Stimulated activated naive CD8-positive, alpha-beta T cell treated with anti-CD3 and anti-CD28 coated beads, Interleukin-15, Interleukin-2, amounts not matched to agents 100 ng/mL and 50 ng/mL, for 24 hours (primary cell): ENCODE data around the gene ING2.
"Not testable (repeated sequence)": the region's sequence is repeated elsewhere in the genome, so short reads cannot be mapped to it uniquely, and the experiment has no call there.

Experiments used
- H3K27ac Mint-ChIP-seq: one replicate; pipeline ENCODE4 v1.8.0; 2021; ENCODE audit warnings: mild to moderate bottlenecking, mixed read lengths
- H3K27me3 Mint-ChIP-seq: one replicate; pipeline ENCODE4 v1.8.0; 2021; ENCODE audit warnings: mixed read lengths
- H3K36me3 Mint-ChIP-seq: one replicate; pipeline ENCODE4 v1.8.0; 2021; ENCODE audit warnings: low read depth, mixed read lengths
- H3K4me1 Mint-ChIP-seq: one replicate; pipeline ENCODE4 v1.8.0; 2021; ENCODE audit warnings: low read depth, mixed read lengths
- H3K4me3 Mint-ChIP-seq: one replicate; pipeline ENCODE4 v1.8.0; 2021; ENCODE audit warnings: mild to moderate bottlenecking, mixed read lengths
- H3K9me3 Mint-ChIP-seq: one replicate; pipeline ENCODE4 v1.8.0; 2021; ENCODE audit warnings: mixed read lengths

Gene ING2, protein sequence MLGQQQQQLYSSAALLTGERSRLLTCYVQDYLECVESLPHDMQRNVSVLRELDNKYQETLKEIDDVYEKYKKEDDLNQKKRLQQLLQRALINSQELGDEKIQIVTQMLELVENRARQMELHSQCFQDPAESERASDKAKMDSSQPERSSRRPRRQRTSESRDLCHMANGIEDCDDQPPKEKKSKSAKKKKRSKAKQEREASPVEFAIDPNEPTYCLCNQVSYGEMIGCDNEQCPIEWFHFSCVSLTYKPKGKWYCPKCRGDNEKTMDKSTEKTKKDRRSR

DNA sequence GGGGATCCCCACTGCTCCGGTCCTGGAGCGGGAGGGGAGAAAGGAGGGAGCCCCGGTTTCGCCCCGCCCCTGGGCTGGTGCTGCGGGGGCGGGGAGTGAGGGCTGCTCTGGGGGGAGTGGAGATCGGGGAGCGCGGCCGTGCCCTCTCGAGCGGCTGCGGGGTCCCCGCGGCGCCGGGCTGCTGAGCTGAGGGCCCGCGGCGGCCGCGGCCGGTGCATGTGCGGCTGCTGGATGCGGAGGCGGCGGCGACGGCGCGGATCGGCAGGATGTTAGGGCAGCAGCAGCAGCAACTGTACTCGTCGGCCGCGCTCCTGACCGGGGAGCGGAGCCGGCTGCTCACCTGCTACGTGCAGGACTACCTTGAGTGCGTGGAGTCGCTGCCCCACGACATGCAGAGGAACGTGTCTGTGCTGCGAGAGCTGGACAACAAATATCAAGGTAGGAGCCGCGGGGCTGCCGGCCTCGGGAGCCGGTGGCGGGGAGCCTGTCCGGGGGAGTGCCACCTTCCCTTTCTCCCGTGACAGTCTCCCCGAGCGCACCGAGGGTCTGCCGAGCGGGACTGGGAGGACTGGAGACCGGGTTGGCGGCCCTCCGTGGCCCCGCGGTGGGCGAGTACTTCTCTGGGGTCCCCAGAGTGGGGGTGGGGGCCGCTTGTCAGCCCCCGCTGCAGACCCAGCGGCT, at the start of gene ING2:
Gene ING2, plus strand, starts transcription at position 129 of the 681 bp plus-strand sequence. Its CDS starts 138 bp downstream, at position 267.
- Mint-ChIP-seq H3K36me3 (peaks cover 5% of the 10 kb centered on the region), H3K4me3 (peak within 1 kb of the TSS; percentile 93), H3K27me3 (no peaks in the 10 kb centered on the region), H3K27ac (peak within 1 kb of the TSS; percentile 98), H3K9me3 (no peaks in the 10 kb centered on the region), H3K4me1 (peaks cover 39% of the 10 kb centered on the region)

DNA sequence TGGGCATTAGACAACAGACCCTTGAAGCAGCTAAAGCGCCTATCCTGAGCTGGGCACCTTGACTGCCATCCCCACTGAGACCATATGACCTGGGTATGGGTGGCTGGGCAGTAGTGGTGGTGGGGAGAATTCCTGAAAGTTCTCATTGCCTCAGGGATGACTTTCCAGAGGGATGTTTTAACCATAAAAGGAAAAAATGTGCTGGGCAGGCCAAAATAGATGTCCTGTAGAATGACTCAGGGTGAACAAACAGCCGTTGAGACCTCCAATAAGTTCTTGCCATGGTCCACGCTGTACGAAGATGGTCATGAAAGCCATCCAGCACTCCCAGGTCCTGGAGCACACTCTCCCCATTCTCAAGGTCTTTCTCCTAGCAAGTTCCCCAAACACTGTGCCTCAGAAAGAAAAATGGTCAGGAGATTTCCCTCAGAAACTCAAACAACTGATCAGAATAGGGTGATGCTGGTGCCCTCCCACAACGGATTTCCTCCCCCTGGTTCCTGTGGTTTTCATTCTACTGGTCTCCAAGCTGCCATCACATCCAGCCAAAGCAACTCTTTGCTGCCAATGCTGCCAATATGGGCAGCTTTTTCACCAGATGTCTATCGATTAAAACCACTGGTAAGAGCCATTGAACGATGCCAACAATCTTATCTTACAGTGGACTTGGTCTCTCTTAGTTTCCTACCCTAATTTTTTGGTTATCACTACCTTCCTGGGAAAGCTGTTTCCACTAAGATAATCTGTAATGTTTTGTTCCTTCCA, 49.2 kb upstream of the ING2 start:
- peaks cover 8% of the 10 kb centered on the region for H3K36me3 Mint-ChIP-seq
- peaks cover 20% of the 10 kb centered on the region for H3K4me1 Mint-ChIP-seq
- H3K27me3 Mint-ChIP-seq: no peaks in the 10 kb centered on the region
- H3K4me3 Mint-ChIP-seq: no peak overlapping the region
- no peaks in the 10 kb centered on the region for H3K9me3 Mint-ChIP-seq
- H3K27ac Mint-ChIP-seq: peak overlapping the region; percentile 57

DNA sequence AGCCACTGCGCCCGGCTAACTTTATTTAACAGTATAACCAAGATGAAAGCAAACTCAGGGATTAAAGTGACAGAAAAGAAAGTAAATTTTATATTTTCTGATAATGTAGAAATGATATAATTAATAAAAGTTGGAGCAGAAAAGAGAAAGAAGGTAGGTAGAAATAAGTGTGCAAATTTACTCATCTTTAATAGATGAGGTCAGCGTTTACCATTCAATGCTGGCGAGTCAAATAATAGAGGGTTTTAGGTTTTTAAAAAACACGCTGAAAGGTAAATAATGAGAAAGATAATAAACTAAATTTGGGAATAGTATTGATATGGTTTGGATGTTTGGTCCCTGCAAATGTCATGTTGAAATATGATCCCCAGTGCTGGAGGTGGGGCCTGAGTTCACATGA, 46.9 kb upstream of the ING2 start:
- Mint-ChIP-seq H3K27me3 (no peaks in the 10 kb centered on the region), H3K4me3 (no peak overlapping the region), H3K4me1 (peaks cover 17% of the 10 kb centered on the region), H3K9me3 (no peaks in the 10 kb centered on the region), H3K36me3 (no peaks in the 10 kb centered on the region), H3K27ac (no peak overlapping the region)

DNA sequence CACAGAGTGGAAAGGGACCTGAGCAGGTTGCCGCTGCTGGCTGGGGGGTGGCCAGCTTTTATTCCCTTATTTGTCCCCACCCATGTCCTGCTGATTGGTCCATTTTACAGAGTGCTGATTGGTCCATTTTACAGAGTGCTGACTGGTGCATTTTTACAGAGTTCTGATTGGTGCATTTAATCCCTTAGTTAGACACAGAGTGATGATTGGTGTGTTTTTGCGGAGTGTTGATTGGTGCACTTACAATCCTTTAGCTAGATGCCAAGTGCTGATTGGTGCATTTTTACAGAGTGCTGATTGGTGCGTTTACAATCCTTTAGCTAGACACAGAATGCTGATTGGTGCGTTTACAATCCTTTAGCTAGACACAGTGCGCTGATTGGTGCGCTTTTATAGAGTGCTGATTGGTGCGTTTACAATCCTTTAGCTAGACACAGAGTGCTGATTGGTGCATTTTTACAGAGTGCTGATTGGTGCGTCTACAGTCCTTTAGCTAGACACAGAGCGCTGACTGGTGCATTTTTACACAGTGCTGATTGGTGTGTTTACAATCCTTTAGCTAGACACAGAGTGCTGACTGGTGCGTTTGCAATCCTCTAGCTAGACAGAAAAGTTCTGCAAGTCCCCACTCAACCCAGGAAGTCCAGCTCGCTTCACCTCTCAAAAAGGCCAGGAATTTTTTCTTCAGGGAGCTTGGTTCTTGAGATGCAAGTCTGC, 40.8 kb upstream of the ING2 start:
- H3K27me3 Mint-ChIP-seq, H3K4me1 Mint-ChIP-seq, H3K27ac Mint-ChIP-seq, H3K4me3 Mint-ChIP-seq, H3K36me3 Mint-ChIP-seq, H3K9me3 Mint-ChIP-seq: not testable (repeated sequence)

DNA sequence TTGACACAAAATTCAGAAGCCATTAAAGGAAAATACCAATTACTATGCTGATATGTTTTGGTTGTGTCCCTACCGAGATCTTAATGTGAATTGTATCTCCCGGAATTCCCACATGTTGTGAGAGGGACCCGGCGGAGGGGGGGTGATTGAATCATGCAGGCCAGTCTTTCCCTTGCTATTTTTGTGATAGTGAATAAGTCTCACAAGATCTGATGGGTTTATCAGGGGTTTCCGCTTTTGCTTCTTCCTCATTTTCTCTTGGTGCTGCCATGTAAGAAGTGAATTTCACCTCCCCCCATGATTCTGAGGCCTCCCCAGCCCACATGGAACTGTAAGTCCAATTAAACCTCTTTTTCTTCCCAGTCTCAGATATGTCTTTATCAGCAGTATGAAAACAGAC, 39.0 kb upstream of the ING2 start:
- H3K27me3 Mint-ChIP-seq, H3K27ac Mint-ChIP-seq, H3K36me3 Mint-ChIP-seq, H3K4me1 Mint-ChIP-seq, H3K9me3 Mint-ChIP-seq, H3K4me3 Mint-ChIP-seq: not testable (repeated sequence)

DNA sequence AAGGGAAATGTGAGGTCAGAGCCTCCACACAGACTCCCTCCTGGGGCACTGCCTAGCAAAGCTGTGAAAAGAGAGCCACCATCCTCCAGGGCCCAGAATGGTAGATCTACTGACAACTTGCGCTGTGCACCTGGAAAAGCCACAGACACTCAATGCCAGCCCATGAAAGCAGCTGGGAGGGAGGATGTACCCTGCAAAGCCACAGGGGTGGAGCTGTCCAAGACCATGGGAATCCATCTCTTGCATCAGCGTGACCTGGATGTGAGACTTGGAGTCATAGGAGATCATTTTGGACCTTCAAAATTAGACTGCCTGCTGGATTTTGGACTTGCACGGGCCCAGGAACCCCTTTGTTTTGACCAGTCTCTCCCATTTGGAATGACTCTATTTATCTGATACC, 37.6 kb upstream of the ING2 start:
- Mint-ChIP-seq H3K9me3 (no peaks in the 10 kb centered on the region), H3K27ac (no peak overlapping the region), H3K27me3 (no peaks in the 10 kb centered on the region), H3K4me3 (no peak overlapping the region), H3K36me3 (no peaks in the 10 kb centered on the region), H3K4me1 (peaks cover 2% of the 10 kb centered on the region)

DNA sequence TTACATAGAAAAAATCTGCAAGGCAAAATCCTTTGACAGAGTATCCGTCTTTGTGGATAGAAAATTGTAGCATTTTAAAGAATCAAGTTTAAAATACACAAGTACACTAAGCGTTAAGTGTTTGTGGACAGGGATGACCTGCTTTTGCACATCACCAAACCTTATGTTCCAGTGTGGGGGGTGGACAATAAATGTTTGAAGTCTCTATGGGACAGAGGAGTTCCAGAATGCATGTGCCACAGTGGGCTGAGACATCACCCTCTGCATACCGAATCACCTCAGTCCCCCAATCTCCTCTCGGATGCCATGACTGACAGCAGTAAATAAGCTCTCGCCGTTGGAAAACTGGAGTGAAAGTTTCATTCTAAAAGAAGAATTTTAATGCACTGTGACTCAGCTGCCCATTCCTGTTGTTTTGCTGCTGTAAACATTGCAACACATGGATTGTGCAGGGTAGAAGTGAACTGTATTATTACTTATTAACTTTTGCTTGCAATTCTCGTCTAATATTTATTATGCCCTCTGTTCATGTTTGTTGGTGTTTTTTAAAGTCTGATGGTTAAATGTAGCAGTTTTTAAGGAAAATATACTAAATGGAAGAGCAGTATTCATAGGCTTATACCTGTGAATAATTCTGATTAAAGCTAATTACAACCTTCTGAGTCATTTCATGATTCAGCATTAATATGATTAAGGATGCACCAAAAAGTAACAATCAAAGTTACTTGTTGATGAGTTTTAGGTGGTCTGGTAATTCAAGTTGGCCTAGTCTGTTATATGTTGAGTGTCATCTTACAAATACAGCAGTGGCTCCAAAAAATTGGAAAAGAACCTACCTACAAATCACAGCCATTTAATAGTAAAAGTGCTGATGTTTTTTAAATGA, 36.4 kb upstream of the ING2 start:
- Mint-ChIP-seq H3K4me1 (peaks cover 6% of the 10 kb centered on the region), H3K27ac (no peak overlapping the region), H3K27me3 (no peaks in the 10 kb centered on the region), H3K36me3 (no peaks in the 10 kb centered on the region), H3K4me3 (no peak overlapping the region), H3K9me3 (no peaks in the 10 kb centered on the region)

DNA sequence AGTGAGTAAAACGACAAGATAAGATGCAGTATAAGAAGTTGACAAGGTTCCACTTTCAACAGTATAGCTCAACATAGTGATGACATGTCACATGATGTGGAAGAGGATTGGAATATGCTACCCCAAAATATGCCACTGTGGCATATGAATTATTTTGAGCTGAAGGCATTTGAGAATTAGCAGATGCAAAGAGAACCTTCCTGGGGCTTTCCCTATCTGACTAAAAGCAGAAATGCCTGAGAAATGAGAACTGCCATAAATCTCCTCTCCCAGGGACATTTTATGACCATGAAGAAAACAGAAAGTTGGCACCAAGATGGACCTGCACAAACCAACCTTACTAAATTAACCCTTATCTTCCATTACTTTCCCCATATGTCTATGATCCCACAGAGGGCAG, 35.6 kb upstream of the ING2 start:
- H3K4me3 Mint-ChIP-seq: no peak overlapping the region
- H3K27ac Mint-ChIP-seq: no peak overlapping the region
- H3K27me3 Mint-ChIP-seq: no peaks in the 10 kb centered on the region
- H3K36me3 Mint-ChIP-seq: no peaks in the 10 kb centered on the region
- peaks cover 6% of the 10 kb centered on the region for H3K4me1 Mint-ChIP-seq
- H3K9me3 Mint-ChIP-seq: no peaks in the 10 kb centered on the region

DNA sequence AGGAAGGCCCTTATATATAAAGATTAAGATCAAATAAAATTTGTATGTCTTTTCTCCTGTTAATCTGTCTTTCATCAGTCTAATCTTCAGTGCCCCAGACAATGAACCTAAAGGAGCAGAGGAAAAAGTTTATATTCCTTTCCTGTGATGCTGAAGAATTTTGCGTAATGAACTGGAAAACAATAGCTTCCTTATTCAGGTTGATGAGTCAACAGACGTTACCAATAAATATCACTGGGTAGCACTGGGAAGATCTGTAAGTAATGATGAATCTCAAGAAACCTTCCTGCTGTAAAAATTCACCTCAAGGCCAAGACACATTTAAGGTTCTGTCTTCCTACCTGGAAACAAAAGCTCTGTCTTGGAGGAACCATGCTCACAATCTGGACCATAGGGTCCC, 34.9 kb upstream of the ING2 start:
- Mint-ChIP-seq H3K36me3 (no peaks in the 10 kb centered on the region), H3K4me1 (peaks cover 6% of the 10 kb centered on the region), H3K27me3 (no peaks in the 10 kb centered on the region), H3K27ac (no peak overlapping the region), H3K4me3 (no peak overlapping the region), H3K9me3 (no peaks in the 10 kb centered on the region)

DNA sequence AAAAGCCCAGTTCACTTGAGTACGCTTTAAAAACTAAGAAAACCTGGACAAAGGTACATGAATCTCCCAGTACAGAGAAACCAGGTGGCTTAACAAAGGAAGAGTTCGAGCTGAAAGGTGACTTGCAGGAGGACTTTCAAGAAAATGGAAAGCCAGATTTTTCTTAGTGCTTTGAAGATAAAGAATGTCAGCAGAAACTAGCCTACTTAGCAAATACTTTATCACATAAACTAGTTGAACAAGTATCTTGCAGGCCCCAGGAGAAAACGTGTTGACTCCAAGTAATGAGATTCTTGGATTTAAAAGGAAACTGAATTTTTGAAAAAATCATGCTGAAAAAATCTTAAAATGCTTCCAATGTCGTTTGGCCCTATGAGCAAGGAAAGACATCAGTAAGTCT, 34.0 kb upstream of the ING2 start:
- H3K36me3 Mint-ChIP-seq: no peaks in the 10 kb centered on the region

DNA sequence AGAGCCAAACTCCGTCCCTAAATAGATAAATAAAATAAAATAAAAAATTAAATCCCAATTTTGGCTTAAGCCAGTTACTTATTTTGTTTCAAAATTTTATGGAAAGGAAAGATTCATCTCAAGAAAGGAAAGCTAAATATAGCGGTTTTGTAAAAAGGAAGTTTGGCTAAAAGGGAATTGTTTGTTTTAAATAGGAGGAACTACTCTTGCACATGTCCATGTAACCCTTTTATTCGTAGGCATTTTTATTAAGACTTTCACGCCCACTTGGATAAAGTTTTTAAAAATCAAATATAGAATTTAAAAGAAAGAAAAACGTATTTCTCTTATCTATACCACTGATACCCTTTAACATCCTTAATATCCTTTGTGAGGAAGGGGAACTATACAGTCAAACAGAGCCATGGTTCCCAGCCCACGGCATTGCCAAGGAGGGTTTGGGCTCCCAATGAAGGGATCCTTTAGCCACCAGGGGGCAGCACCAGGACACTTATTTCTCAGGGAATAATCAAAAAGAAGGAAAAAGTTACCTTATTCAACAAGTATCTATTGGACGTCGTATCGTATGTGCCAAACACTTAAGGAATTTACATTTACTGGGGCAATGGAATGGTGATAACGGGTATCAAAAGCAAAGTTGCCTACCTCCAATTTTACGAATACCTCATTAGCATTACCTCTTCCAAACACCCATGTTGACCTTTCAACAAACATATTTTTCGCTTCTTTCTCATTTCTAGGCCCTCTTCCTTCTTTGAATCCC, 32.7 kb upstream of the ING2 start:
- no peak overlapping the region for H3K4me3 Mint-ChIP-seq
- no peaks in the 10 kb centered on the region for H3K27me3 Mint-ChIP-seq
- H3K4me1 Mint-ChIP-seq: peaks cover 6% of the 10 kb centered on the region

More for the DNA sequence above, 34.0 kb upstream of the ING2 start:
- Mint-ChIP-seq H3K4me3 (no peak overlapping the region), H3K27ac (no peak overlapping the region), H3K9me3 (no peaks in the 10 kb centered on the region), H3K27me3 (no peaks in the 10 kb centered on the region), H3K4me1 (peaks cover 6% of the 10 kb centered on the region)

DNA sequence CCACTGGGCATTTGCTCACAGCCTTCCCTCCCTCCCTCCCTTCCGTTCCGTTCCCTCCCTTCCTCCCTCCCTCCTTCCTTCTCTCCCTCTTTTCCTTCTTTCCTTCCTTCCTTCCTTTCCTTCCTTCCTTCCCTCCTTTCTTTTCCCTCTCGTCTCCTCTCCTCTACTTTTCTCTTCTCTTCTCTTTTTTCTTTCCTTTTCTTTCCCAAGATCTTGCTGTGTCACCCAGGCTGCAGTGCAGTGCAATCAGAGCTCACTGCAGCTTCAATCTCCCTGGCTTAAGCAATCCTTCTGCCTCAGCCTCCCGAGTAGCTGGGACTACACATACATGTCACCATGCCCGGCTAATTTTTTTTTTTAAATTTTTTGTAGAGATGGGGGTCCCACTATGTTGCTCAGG, 26.7 kb upstream of the ING2 start:
- Mint-ChIP-seq H3K27ac (no peak overlapping the region), H3K4me3 (no peak overlapping the region), H3K36me3 (no peaks in the 10 kb centered on the region), H3K9me3 (no peaks in the 10 kb centered on the region), H3K4me1 (no peaks in the 10 kb centered on the region), H3K27me3 (no peaks in the 10 kb centered on the region)

More for the DNA sequence above, 32.7 kb upstream of the ING2 start:
- Mint-ChIP-seq H3K9me3 (no peaks in the 10 kb centered on the region), H3K27ac (no peak overlapping the region), H3K36me3 (no peaks in the 10 kb centered on the region)

DNA sequence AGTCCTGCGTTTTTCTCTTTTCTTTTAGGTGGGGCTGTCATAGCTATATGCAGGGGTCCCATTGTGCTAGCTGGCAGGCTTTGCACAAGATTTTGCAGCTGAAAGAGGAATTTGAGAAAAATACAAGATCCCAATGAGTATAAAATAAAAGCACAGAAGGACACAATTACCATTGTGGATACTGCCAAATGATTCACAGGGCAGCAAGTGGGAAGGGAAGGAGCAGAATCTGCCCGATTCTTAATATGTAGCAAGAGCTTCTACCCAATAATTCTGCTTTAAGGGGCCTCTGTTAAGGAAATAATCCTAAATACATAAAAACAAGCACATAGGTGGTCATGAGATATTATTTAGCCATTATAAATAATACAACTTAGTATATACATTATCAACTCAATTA, 25.9 kb upstream of the ING2 start:
- Mint-ChIP-seq H3K9me3 (no peaks in the 10 kb centered on the region), H3K27ac (no peak overlapping the region), H3K4me1 (no peaks in the 10 kb centered on the region), H3K36me3 (no peaks in the 10 kb centered on the region), H3K27me3 (no peaks in the 10 kb centered on the region), H3K4me3 (no peak overlapping the region)
